HG03378 (cell line): ENCODE measurements around the gene AGMO.

Source experiments
- ATAC-seq: cut with Tn5 transposase; IDR thresholded peaks from one replicate; pipeline ENCODE4 v1.9.1; 2021; ENCODE audit warnings: mild to moderate bottlenecking, moderate library complexity; ENCODE audit not compliant: unreplicated experiment

The AGMO gene

GRCh38 chr7:15462721-15463389 is 99.0 kb downstream of the AGMO start:
- ATAC-seq: no peak

GRCh38 chr7:15461576-15461975 is 100.2 kb downstream of the AGMO start:
- no peak for ATAC-seq

DNA sequence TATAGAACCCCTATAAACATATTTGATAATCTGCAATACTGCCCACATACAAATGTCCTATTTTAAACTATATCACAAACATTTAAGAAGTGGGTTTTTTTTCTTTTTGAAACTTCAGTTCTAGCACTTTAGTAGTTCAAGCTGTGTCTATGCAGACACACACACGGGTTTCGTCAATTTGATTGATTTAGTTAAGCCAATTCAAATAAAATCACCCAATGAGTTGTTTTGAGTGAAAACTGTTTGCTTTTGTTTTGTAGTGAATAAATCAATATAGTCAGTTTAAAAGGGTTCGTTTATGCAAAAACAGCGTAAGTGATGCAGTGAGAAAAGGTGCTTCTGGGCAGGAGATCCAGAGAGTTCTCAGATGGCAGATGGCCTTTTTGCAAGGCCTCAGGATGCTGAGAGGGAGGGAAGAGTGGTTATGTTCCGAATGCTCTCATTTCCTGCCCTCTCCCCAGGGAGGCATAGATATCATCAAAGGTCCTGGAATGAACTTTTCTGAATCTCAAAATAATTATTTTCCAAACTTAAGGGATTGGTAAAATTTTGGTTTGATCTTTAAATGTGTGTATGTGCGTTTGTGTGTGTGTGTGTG is 102.7 kb downstream of the AGMO start:
- no peak for ATAC-seq

- no peak for ATAC-seq
Measured at GRCh38 chr7:15457990-15458955, 103.5 kb downstream of the AGMO start.

GRCh38 chr7:15452670-15453069 is 109.1 kb downstream of the AGMO start:
- no peak for ATAC-seq

DNA sequence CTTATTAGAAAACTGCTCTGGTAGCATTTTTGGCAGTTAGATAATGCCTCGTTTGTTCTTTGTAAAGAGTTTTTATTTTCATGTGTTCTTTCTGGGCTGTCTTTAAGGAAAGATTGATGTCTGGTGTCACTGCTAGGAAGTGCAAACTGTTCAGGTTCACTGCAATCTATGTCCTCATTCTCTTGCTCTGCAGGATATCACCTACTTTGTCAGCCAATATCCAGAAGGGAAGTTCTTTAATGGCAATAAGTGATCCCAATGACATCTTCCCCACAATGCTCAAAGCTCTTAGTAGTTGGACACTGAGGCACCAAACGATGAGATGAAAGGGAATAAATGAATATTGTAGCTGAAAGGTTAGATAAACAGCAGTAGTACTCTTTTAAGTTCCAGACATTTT is 115.1 kb downstream of the AGMO start:
- no peak for ATAC-seq

- no peak for ATAC-seq
Measured at GRCh38 chr7:15446280-15446679, 115.5 kb downstream of the AGMO start.

DNA sequence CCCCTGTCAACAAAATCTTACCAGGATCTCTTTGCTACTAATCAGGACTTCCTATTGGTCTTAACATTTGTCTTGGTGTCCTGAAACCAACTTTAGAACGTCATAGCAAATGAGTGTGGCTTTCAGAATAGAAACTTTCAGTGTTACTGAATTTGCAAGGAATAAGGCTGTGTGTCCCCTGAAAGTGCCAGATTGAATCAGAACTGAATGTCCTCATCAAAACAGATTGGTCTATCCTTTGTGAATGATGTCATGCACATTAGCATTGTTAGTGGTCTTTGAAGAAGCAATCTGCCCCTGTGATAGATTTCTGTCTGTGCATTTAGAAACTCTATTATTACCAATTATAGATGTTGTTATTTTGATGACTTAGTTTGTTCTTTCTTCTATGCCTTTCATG is 119.9 kb downstream of the AGMO start:
- no peak for ATAC-seq

DNA sequence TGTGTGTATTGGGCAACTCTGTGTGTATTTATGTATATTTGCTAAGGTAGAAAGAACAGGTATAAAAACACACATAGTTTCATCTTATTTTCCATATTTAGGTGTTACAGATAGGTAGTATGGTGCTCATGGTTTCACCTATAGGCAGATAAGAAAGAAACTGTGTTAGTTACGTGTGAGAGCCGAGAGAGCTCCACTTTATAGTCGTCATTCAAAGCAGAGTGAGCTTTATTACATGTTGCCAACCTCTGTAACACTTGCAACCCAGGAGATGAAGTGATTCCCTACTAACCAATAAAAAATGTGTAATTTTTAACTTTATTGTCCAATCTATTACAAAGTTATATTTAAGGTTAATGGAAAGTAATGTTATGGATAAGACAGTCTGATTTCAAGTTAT is 121.3 kb downstream of the AGMO start:
- no peak for ATAC-seq

DNA sequence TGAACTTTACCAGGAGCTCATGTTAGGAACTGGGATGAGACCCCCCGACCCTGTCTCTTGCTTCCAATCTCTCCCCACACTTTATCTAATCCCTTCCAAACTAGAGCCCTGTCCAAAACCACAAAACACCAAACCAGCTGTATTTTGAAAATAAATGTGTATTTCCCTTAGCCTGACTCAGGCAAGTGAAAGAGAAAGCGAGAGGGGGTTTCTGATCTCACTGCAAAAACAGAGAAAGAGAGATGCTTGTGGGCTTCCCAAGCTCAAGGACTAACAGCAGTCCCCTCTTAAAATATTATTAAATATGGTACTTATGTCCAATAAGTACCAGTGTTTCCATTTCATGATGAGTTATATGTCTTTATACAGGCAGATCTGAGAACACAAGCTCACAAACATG is 122.0 kb downstream of the AGMO start:
- no peak for ATAC-seq

DNA sequence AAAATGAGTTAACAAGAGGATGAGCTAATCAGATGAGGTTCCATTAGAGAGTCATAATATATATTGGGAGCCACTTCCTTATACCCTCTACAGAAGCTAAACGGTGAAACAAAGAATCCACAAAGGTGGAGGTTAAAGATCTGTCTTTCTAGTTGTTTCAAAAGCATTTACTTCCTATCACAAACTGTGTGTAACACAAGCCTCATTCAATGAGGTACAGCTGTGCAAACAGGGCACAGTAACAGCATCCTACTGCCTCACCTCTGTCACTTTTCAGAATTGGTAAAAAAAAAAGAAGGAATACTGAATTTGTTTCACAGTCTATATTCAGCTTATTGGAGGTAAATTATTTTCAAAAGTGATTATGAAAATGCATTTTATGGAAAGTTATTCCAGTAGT is 128.7 kb downstream of the AGMO start:
- ATAC-seq: no peak

- ATAC-seq: no peak
Measured at GRCh38 chr7:15430911-15431310, 130.9 kb downstream of the AGMO start.

GRCh38 chr7:15430191-15430590 is 131.6 kb downstream of the AGMO start:
- no peak for ATAC-seq

DNA sequence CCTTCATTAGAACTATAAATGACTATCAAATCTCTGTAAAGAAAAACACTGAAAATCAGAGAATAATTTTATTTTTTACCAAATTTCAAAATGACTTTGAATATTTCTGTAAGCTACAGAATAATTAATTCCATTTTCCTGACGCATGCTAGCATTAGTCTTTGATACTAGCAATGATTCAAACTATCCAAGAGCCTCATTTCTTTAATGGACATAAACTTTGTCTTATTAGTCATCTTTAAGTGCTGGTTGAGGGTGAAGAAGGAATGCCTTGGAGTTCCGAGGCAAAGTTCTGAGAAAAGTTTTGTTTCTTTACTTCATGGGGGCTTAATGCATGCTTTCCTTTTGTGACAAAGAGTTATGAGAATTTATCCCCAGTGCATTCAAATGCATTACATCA is 137.3 kb downstream of the AGMO start:
- no peak for ATAC-seq

GRCh38 chr7:15419596-15419995 is 142.2 kb downstream of the AGMO start:
- no peak for ATAC-seq

DNA sequence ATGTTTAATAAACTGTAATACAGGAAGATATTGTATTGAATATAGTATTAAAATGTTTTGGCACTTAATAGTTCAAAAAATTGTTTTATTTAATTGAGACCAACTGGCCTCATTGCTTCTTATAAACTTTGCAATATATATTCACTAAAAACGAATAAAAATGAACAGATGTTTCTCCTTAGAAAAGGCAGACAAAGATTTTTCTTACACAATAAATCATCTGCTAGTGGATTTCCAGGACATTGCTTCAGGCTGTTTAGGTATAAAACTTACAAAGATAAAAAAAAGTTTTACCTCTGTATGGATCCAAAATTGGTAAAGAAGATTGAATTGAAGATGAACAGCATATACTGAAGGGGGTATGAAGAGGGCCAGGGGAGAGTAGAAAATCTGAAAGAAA is 143.6 kb downstream of the AGMO start:
- ATAC-seq: no peak

GRCh38 chr7:15417341-15417988 is 144.3 kb downstream of the AGMO start:
- ATAC-seq: no peak

DNA sequence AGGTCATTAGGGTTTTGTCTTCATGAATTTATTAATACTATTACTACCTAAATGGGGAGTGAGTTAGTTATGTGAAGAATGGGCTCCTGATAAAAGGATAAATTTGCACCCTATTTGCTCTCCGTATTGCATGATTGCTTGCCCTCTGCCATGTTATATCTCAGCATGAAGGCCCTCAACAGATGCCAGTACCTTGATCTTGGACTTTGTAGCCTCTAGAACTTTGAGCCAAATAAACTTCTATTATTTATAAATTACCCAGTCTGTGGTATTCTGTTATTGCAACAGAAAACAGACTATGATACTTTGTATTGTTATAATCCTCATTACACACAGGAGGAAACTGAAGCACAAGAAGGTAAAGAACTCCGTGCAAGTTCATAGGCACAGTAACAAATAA is 150.8 kb downstream of the AGMO start:
- ATAC-seq: no peak

DNA sequence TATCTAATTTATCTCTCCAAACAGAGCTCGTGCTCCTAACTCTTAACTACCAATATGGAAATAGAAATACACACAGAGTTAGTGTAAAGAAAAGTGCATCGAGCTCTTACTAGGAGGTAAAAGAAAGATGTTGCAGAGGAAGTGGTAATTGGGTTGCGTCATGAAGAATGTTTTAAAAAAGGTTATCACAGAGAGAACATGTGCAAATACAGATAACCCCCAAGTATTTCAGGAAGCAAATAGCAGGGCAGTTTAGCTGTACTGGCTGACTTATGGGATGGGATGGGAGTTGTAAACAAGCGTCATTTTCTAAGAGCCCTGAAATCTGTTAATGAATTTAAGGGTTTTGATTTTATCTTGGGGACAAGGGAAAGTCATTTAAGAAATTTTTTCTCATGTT is 153.9 kb downstream of the AGMO start:
- ATAC-seq: no peak

- no peak for ATAC-seq
Measured at GRCh38 chr7:15403751-15404150, 158.1 kb downstream of the AGMO start.

DNA sequence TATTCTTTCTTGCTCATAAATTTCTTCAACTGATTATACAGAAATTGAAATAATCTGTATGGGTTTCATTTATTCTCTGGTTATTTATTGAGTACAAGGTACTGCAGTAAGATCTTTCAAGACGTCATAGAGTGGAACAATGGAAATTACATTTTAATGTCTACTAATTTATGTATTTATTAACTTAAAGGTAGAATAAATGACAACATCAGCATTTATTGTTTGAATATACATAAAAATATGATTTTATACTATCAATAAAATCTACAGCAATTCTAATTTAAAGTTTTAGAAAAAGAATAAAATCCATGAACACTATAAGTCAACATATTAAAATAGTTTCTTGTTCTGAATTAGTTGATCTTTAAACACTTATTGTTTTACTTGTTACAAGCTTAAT is 158.5 kb downstream of the AGMO start:
- ATAC-seq: no peak
